ENCODE data around the gene RNF32.
"Not testable (repeated sequence)": the region's sequence is repeated elsewhere in the genome, so short reads cannot be mapped to it uniquely, and the experiment has no call there.

Gene RNF32

GRCh38 chr7:156676263-156676662 lies 35.7 kb downstream of the RNF32 start:
- DNase-seq, result no peak

GRCh38 chr7:156677374-156678054 lies 36.9 kb downstream of the RNF32 start:
- no peak for DNase-seq

GRCh38 chr7:156680281-156680680 lies 39.7 kb downstream of the RNF32 start:
- no peak for DNase-seq

- DNase-seq, result no peak
Measured at GRCh38 chr7:156682928-156683327, 42.4 kb downstream of the RNF32 start.

- DNase-seq, result no peak
Measured at GRCh38 chr7:156684251-156684650, 43.7 kb downstream of the RNF32 start.

GRCh38 chr7:156684661-156685060 lies 44.1 kb downstream of the RNF32 start:
- DNase-seq, result no peak

GRCh38 chr7:156691764-156692163 lies 51.2 kb downstream of the RNF32 start:
- no peak for DNase-seq

- no peak for DNase-seq
Measured at GRCh38 chr7:156692849-156693248, 52.3 kb downstream of the RNF32 start.

GRCh38 chr7:156693627-156694026 lies 53.1 kb downstream of the RNF32 start:
- DNase-seq, result no peak

GRCh38 chr7:156697283-156697682 lies 56.7 kb downstream of the RNF32 start:
- DNase-seq, result not testable (repeated sequence)

GRCh38 chr7:156698512-156698911 lies 57.9 kb downstream of the RNF32 start:
- not testable (repeated sequence) for DNase-seq

- not testable (repeated sequence) for DNase-seq
Measured at GRCh38 chr7:156701787-156702186, 61.2 kb downstream of the RNF32 start.

- DNase-seq, result no peak
Measured at GRCh38 chr7:156702399-156702798, 61.8 kb downstream of the RNF32 start.

GRCh38 chr7:156703209-156703608 lies 62.6 kb downstream of the RNF32 start:
- DNase-seq, result no peak

GRCh38 chr7:156703773-156704482 lies 63.4 kb downstream of the RNF32 start:
- no peak for DNase-seq

GRCh38 chr7:156722043-156722826 lies 81.7 kb downstream of the RNF32 start:
- no peak for DNase-seq

GRCh38 chr7:156725073-156725472 lies 84.5 kb downstream of the RNF32 start:
- DNase-seq, result no peak

- peak in 1 of 3 donors; percentile 4 for DNase-seq
Measured at GRCh38 chr7:156725936-156726335, 85.4 kb downstream of the RNF32 start.
